Stimulated activated naive CD4-positive, alpha-beta T cell treated with Interleukin-2 at 50 U/mL for 16 hours (primary cell): Measurements from ENCODE around the gene ZNF503.

Experiments used
- DNase-seq: peaks from one replicate; lab custom pipeline; 2025; lab: John Stamatoyannopoulos, UW

ZNF503 gene

DNA sequence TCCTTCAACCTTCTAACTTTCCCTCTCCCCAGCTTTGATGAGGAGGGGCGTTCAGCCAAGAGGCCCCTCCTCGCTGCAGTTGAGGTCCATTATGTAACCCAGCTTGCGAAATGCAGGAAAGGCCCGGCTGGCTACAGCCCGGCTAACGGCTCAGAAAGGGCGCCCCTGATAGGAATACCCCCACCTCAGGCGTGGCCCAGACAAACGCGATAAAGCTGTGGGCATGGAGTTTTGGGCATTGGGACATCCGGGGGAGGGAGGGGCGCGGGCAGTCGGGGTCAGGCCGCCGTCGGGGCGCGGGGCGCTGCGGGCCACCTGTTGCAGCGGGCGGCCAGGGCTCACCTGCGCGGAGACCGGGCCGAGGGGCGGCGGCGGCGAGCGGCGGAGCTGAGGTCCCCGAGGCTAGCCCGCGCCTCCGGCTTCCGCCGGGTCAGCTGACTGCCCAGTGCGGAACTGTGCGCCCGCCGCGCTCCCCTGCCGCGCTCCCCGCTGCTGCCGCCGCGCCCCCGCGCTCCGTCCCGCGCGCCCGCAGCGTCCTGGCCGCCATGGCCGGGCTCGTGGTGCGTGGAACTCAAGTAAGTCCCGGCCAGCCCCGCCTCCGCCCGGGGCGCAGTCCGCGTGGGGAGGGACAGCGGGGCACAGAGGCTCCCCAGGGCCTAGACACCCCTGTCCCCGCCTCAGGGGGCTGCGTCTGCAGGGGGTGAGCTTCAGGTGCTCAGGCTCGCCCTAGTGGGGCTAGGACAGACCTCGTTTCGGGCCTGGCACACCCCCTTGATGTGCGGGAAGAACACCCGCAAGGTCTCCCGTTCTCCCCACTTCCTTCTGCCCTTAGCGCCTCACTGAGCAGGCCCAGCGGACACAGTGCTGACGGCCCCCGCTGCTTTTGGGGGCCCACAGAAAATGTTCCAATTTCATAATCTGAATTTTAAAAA lies 29.9 kb upstream of the ZNF503 start, which contains the start of gene LRMDA:
Gene LRMDA, plus strand, starts transcription at position 445 of the 932 bp plus-strand sequence.
- no peak for DNase-seq

DNA sequence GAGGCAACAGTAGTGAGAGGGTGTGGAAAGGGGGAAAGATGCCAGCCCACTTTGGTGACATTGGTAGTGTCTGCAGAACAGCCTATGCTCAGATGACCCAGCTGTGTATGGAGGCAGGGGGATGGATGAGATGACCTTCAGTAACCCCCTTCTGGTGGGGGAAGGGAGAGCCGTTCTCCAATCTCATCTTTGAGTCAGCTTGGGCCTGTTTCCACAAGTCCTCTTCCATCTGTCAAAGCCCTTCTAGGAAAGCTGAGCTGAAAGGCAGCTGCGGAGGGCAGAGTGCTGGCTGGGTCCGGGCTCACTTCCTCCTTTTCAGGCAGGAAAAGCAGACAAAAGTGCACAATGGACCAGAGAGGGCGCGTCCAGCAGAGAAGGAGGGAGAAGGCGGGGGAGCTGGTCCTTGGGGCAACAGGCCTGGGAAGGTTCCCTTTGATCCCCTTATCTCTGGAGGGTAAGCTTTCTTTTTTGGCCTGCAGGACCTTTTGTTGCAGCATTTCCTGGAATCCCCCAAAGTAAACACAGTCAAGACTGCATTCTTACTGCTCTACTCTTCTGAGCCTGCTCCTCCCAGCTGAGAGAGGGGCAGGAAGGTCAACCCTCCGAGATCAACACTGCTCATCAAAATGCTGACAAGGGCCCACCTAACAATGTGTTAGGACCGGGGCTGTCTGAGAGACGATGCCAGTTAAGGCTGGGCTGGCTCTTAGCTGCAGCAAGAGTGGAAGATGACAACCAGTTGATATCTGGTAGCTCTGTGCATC lies 28.6 kb upstream of the ZNF503 start:
- DNase-seq = no peak

DNA sequence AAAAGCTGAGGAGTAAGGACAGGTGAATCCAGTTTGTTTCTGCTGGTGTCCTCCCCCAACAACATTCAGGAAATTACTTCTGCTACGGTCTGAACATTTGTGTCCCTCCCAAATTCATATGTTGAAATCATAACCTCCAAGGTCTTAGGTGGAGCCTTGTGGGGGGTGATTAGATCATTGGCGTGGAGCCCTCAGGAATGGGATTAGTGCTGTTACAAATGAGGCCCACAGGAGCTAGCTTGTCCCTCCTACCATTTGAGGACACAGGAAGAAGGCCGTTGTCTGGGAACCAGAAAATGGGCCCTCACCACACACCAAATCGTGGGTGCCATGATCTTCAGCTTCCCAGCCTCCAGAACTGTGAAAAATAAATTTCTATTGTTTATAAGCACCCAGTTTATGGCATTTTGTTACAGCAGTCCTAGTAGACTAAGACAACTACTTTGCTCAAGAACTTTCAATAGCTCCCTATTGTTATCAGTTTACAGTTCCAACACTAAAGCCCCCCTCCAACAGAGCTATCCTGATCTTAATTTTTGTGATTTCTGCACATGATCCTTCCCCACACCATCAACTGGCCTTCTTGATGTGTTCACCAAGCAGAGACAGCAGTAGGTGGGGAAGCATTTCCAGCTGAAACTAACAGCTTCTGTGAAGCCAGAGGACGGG lies 27.7 kb upstream of the ZNF503 start:
- DNase-seq = no peak

DNA sequence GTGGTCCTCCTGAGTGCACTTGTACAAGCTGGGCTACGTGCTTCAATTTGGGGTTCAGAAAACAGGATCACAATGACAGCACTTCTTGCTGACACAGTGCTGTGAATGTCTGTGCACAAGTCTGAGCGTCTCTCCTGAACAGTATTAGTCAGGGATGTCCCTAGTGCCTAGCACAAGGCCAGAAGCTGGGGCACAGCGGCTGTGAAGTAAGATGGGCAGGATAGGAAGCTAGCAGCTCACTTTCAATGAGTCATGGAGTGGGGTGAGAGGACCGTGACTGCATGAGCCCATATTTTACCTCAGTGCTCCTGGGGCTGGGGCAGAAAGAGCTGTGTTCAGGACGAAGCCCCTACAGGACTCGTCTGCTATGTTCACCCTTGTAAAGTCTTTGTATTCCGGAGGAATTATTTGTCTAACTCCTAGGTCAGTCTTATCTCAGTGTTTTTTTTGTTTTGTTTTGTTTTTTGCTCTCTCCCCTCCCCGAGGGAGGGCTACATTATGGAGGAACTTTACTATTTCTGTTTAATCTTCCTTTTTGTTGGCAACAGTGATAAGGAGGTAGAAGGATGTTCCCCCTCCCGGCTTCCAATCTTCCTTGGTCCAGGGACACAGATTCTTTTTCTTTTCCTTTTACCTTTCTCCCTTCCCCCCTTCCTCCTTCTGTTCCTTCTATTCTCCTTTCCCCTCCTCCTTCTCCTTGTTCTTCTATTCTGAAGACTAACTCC lies 27.0 kb upstream of the ZNF503 start:
- no peak for DNase-seq

DNA sequence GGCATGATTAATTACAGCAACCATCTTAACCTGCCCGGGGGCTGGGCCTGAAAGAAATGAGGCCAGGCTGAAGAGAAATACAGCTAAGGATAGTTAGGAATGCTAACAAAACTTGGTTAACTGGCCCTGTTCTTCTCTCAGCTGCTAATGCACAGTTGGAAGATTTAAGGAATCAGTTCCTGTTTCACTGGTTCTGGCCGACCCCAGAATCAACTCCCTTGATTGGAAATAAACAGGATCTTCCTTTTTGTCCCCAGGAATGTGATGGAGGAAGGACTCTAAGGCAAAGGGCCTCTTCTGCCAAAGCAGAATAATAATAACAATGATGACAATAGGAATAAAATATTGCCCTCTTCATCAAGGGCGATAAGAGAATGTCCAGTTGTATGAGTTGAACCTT lies 26.4 kb upstream of the ZNF503 start:
- DNase-seq = no peak

DNA sequence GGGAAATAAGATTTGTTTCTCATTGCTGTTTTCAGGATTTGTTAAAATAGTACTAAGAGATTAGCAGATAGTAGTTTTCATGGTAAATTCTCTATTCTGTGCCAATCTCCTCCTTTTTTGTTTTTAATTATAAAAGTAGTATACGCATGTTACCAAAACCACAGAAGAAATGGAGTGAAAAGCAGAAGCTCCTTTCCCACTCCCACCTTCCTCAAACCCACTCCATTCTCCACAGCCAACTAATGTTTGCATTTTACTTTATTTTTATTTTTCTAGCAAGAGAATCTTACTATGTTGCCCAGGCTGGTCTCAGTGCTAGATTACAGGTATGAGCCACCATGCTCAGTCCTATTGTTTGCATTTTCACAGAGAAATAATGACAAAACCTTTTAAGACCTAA lies 25.3 kb upstream of the ZNF503 start:
- DNase-seq = no peak

DNA sequence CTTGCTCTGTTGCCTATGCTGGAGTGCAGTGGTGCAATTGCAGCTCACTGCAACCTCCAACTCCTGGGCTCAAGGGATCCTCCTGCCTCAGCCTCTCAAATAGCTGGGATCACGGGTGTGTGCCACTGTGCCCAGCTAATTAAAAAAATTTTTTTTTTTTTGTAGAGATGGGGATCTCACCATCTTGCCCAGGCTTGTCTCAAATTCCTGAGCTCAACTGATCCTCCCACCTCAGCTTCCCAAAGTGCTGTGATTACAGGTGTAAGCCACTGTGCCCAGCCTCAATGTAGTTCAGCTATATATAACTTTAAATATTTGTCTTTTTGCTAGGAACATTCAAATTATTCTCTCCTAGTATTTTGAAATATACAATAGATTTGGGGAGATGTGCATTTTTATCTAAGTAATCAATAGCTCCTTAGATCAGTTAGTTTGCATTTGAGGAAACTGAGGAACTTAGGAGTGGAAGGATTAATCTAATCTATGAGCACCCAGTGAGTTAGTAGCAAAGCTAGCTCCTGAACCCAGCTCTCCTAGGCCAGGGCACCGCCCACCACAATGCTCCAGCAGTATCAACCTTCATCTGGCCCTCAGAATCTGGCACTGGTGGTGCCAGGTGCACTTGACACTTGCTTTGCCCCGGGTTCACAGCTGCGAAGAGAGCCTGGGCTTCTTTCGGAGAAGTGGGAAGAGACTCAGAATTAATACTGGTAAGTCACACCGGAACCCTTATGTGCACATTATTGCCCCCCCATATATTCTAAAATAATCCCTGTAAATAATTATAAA lies 23.9 kb upstream of the ZNF503 start:
- DNase-seq = no peak

DNA sequence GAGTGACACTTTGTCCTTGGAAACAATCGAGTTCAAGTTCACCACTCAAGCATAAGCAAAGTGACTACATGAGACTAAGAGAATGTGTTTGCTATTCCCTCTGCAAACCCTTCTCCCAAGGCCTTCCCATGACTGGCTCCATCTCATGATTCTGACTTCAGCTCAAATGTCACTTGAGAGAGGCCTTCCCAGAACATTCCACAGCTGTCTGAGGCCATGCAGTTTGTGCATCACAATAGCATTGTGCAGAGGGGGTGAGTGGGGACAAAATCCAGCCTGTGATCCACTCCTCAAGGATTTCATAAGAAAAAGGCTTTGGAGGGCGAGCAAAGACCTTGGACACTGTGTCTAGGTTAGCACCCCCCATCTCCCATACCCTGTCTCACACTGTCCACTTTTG lies 23.0 kb upstream of the ZNF503 start:
- DNase-seq = no peak

DNA sequence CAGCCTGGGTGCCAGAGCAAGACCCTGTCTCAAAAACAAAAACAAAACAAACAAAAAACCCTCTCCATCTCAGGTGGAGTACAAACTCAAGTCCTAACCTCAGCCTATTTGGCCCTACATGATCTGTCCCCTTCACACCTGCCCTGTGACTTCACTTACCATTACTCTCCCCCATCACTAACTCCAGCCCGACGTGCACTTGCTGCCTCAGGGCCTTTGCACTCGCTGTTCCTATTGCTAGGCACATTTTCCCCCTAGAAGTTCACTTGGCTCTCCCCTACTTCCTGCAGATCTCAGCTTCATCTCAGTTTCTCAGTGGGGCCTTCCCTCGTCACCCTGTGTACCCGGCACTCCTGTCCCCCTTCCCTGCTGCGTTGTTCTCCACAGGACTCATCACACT lies 21.3 kb upstream of the ZNF503 start:
- no peak for DNase-seq

DNA sequence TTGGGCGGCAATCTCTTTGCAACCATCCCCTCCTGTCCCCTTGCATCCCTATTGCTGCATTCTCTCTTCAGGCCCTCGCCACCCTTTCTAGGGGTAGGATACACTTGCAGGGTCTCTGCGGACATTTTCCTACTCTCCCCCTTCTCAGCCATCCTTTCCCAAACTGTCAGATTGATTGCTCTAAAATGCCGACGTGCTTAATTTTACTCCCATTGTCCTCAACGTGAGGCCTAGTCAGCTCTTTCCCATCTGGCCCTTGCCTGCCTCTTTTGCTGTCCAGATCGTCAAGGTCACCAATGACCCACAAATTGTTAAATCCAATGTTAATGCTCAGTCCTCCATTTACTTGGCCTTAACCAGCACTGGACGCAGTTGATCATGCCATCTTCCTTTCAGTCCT lies 17.1 kb upstream of the ZNF503 start:
- DNase-seq = no peak

DNA sequence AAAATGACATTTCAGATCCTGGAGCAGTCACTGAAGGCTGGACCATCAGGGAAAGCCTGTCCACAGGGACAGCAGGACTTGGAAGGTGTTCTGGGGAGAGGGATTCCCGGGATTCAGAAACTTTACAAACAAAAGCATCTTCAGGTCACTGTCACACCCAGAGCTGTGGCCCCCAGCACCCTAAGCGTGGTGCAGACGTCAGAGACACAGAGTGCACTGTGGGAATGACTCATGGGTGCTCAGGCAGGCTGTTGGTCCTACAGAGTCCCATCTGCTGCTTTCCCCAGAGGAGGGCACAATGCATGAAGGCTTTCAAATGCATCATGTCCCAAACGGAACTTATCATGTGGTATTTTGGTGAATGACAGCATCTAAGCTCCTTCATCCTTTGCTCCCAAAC lies 16.7 kb upstream of the ZNF503 start:
- no peak for DNase-seq

DNA sequence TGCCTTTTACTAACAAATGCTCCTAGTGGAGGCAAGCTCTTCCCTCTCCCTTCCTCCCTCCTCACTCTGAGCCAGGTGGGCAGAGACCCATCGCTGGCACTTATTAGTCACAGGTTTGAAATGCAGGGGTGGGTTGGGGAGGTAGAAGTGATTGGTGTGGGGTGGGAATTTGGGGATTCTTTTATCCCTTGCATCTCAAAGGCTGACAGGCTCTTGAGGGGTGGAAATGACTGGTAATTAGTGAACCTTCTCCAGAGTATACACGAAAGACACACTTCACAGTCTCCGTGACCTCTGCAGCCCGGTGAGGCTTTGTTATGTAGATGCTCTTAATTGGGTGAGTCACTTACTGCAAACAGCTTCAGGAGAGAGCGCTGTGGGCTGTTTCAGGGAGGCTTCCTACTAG lies 16.0 kb upstream of the ZNF503 start:
- DNase-seq = no peak

DNA sequence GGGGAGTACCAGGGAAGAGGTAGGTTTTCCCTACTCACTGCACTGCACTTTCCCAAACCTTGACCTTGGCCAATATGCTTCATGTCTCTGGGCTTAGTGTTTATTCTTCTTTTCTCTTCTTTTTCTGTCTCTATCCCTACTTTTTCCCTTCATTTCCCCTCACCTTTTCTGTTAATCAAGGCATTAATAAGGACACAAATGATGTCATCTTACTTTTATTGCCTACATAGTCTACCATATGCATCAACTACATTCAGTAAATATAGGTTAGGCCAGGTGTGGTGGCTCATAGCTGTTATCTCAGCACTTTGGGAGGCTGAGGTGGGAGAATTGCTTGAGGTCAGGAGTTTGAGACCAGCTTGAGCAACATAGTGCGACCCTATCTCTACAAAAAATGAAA lies 13.0 kb upstream of the ZNF503 start:
- no peak for DNase-seq

DNA sequence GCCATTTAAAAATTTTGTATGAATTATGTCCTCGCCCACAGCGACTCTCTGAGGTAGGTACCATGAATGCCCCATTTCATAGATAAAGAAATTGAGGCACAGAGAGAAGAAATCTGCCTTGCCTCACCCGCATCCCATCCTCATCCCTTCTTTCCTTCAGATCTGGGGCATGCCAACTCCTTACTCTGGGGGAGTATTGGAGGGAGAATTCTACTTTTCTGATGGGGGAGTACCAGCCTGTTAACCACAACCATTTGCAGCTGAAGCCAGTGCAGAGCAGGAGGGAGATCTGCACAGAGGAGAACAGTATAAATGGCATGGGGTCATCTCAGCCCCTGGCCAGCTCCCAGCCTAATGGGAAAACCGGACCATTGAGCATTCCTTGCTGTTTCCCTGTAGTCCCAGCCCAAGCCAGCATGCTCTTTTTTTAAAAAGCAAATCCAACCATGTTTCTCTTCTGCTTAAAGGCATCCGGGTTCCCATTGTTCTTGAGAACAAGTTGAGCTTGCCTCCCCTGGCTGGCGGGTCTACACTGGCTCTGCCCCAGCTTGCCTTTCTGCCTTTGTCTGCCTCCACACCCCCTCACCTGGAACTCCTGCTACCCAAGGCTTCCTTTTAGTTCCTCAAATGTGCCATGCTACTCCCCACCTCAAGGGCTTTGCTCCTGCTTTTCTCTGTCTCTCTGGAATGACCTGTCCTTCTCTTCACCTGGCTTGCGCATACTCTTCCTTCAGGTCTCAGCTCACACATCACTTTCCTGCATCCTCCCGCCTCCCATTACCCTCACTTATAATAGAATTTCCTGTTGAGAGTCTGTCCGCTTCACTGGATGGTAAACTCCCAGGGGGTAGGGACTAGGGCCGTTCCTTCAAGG lies 8.8 kb upstream of the ZNF503 start:
- DNase-seq = no peak

DNA sequence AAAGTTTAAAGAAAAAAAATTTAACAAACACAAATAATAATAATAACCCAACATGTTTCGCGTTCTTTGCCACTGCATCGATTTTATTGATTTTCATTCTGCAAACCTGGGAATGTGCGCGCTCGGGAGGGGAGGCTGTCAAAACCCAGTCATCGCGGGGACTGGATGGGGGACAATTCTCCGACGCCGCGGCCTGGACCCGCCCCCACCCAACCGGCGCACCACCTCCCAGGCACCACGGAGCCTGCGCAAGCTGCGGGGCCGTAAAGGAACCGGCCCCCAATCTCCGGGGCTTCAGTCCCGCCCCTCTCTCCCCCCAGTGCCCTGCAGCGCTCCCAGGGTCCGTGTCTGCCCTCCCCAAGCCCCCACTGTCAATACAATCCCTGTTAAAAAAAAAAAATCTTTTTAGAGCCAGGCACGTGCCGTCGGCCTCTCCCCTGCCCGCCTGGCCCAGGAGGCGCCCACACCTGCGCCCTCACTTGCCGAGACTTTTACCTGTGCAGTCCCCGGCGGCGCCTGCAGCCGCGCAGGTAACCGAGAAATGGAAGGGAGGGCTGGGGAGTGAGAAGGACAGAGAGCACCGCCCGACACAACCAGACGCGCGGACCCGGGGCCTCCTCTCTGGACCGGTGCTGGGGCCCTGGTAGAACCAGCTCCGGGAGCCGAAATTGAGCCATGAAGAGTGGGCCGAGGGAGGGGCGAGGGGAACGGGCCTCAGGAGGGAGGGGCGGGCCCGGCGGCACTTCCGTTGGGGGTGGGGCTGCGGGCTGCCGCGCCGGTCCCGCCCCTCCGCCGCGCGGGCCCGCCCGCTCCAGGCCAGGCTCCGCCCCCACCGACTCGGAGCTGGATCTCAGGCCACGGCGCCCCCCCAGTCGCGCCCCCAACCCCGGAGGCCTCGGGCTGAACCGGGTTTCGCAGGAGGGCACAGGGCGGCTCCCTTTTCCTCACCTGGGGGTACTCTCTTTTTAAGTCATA lies 7.6 kb upstream of the ZNF503 start:
- no peak for DNase-seq

DNA sequence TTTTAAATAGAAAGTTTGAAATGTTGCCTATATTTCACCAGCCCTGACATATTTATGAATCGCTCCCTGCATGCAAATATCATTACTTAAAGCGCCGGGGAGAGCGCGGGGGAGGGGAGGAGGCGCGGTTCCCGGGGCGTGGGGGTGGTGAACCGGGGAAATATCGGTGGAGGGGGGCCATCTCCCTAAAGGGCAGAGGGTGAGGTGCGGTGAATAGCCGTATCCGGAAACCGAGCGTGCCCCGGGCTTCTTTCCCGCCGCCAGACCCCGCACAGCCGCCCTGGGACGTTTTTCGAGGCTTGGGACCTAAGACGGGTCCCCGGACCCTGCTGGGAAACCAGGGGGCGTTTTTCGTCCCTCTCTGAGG lies 6.9 kb upstream of the ZNF503 start:
- no peak for DNase-seq

DNA sequence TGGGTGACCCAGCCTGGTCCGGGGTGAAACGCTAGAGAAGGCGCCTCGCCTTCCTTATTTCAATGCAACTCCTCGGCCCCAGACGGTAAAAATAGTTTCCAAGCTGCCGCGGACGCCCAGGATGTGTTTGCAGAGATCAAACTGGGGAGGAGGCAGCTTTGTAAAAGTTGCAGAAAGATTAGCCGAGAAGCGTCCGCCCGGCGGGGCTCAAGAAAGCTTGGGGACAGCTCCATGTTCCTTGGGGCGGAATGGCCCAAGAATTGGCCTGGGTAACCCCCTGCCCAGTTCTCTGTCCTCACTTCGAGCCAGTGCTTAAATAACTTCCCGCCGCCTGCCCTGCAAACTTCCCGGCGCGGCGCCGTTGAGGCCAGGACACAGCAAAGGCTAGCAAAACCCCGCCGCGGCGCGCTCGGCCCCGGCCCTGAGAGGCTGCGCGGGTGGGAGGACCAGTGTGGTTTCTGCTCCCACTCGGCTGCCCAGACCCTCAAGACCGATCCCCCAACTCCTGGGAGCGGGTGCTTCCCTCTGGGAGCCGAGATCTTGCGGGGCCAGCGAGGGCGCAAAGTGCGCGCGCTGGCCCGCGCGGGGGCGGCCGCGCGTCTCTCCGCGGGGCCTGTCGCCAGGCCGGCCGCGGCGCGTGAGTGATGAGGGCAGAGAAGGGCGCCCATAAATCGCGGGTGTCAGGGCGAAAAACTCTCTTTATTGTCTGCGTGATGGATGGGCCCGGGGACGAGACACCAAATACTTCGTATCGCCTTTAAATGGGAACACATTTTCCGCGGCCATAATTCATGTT lies 6.3 kb upstream of the ZNF503 start:
- DNase-seq = no peak

DNA sequence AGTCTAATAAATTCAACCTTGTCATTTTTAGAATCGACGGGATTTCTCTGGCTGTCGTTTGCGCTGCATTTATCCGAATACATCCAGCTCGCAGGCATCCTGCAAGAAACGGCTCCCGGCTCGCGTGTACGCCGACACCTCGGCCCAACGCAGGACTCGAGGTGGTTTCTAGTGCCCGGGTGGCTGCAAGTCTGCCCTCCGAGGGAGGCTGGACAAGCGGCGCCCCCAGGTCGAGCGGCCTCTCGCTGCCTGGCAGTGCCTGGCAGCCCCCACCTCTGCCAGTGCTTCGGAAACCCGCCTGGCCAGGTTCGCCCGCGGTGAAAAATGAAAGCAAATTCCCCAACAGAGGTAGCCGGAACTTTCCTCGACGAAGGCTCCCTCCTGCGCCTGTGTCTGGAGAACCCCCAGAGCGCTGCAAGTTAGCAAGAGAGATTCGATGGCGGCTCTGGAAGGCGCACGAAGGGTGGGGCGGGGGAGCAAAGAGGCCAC lies 5.7 kb upstream of the ZNF503 start:
- no peak for DNase-seq
